ENCODE data around the gene ZNHIT2.

DNA sequence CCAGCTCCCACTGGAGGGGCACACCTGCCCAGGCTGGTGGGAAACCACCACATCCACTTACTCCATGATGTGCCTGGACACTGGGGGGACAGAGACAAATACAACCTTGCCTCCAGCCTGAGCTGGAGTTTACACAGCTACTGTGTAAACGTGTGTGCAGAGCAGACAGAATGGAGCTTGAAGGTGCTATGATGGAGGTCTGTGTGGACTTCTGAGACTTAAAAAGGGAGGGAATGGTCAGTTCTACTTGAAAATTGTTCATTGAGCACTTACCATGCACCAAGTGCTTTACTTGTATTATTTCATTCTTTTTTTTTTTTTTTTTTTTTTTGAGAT is 44.9 kb downstream of the ZNHIT2 start:
- no peak for TF ChIP-seq SCMH1 (CRISPR knock-in tag; IDR thresholded peaks at IDR 0.05; ENCODE audit: borderline replicate concordance)
- TF ChIP-seq CTCF (CRISPR knock-in tag; IDR thresholded peaks at IDR 0.05): no peak
